ENCODE data around the gene GSE1.

DNA sequence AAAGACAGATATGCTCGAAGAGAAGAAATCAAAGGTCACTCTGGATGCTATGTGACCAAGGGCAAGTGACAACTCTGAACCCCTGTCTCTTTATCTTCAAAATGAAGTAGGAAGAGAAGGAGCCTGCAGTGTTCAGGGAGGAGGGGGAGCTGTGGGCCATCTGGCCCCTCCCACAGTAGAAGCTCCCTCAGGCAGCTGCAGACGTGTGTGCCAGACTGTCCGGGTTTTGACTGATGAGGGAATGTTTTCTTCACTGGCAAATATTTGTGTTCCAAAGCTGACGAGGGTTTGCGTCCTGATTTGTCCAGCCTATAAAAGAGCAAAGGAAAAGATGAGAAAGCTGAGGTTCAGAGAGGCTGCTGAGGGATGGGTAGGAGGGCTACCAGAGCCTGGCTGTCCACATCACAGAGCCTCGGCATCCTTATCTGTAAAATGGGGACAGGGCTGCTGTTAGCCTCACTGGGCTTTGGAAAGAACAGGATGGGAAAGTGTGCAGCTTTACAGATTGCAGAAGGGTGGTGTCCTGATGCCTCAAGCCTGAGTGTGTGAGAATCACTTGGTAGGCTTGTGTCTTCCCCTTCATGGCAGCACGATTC, 77.4 kb downstream of the GSE1 start:
- no peak for TF ChIP-seq POLR2A (IDR thresholded peaks at IDR 0.05)
- TF ChIP-seq, protein P1, sequence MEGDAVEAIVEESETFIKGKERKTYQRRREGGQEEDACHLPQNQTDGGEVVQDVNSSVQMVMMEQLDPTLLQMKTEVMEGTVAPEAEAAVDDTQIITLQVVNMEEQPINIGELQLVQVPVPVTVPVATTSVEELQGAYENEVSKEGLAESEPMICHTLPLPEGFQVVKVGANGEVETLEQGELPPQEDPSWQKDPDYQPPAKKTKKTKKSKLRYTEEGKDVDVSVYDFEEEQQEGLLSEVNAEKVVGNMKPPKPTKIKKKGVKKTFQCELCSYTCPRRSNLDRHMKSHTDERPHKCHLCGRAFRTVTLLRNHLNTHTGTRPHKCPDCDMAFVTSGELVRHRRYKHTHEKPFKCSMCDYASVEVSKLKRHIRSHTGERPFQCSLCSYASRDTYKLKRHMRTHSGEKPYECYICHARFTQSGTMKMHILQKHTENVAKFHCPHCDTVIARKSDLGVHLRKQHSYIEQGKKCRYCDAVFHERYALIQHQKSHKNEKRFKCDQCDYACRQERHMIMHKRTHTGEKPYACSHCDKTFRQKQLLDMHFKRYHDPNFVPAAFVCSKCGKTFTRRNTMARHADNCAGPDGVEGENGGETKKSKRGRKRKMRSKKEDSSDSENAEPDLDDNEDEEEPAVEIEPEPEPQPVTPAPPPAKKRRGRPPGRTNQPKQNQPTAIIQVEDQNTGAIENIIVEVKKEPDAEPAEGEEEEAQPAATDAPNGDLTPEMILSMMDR (IDR thresholded peaks at IDR 0.05), result no peak

All from testis (tissue), 2 donors.